Bronchial epithelial cell (primary cell): ENCODE results near the gene MADCAM1. TPM values are rescaled to one million over a fixed set of nuclear protein-coding genes. Genes with fewer than 3 reads are reported as not detected.
A peak's percentile ranks its signal among the peaks of the same experiment; 100 is the strongest.

Experiments used
- DNase-seq: peaks from one replicate; pipeline ENCODE4 v3.0.0-alpha.2; 2010; ENCODE audit warnings: low read depth
- FAIRE-seq: peaks from 2 replicates; lab custom pipeline; 2011; peaks lifted over from hg19 to GRCh38; lab: Jason Lieb, UNC
- H3K27me3 ChIP-seq: 2 replicates; pipeline ENCODE4 v1.5.1; 2011; ENCODE audit warnings: low read length; ENCODE audit not compliant: control insufficient read depth, insufficient read depth
- H3K36me3 ChIP-seq: 2 replicates; pipeline ENCODE4 v1.5.1; 2011; ENCODE audit warnings: low read length; ENCODE audit not compliant: control insufficient read depth, insufficient read depth
- H3K4me3 ChIP-seq: 2 replicates; pipeline ENCODE4 v1.5.1; 2011; ENCODE audit warnings: mild to moderate bottlenecking, low read depth, low read length, control low read depth
- total RNA-seq: library from RNA; depleted of rRNA; stranded (reverse); fragments of >200 nt; gene quantifications from 2 replicates; pipeline ENCODE4 v1.2.1, GENCODE V29; 2014
- TF ChIP-seq, protein P1 (sequence below): IDR thresholded peaks from 2 replicates; pipeline ENCODE4 v1.5.1; 2011; ENCODE audit warnings: mild to moderate bottlenecking, moderate library complexity, low read length, control low read depth, inconsistent platforms; ENCODE audit not compliant: insufficient read depth, severe bottlenecking

MADCAM1 gene
- total RNA-seq, 1 donor from 2014 or later: not detected

DNA sequence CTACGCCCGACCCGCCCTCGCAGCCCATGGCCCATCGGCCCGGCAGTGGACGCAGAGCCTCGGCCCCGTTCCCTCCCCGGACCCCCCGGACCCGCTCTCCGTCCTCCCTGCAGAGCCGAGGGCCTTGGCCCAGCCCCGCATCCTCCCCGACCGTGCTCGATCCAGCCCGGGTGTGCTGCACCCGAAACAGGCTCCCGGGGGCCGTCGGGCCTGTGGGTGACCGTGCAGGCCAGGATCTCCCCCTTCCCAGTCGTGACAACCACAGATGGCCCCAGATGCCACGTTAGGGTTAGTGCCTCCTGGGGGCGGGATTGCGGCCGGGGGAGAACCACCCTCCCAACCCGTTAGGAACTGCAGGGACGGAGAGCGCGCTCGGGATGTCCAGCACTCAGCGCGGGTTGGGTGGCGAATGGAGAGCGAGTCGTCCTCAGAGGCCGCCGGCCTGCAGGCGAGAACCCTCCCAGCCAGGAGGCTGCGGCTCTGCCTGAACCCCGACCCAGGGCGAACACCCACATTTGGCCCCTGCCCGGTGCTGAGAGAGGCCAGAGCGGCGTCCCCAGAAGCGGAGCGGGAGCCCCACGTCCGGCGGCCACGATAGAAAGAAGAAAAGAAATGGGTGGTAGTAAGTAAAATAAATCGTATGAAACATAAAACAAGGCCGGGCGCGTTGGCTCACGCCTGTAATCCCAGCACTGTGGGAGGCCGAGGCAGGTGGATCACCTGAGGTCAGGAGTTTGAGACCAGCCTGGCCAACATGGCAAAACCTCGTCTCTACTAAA, 6.7 kb upstream of the MADCAM1 start:
- TF ChIP-seq, protein P1, sequence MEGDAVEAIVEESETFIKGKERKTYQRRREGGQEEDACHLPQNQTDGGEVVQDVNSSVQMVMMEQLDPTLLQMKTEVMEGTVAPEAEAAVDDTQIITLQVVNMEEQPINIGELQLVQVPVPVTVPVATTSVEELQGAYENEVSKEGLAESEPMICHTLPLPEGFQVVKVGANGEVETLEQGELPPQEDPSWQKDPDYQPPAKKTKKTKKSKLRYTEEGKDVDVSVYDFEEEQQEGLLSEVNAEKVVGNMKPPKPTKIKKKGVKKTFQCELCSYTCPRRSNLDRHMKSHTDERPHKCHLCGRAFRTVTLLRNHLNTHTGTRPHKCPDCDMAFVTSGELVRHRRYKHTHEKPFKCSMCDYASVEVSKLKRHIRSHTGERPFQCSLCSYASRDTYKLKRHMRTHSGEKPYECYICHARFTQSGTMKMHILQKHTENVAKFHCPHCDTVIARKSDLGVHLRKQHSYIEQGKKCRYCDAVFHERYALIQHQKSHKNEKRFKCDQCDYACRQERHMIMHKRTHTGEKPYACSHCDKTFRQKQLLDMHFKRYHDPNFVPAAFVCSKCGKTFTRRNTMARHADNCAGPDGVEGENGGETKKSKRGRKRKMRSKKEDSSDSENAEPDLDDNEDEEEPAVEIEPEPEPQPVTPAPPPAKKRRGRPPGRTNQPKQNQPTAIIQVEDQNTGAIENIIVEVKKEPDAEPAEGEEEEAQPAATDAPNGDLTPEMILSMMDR: peak; percentile 26
- no peak for DNase-seq
- H3K27me3 ChIP-seq: no peaks in the 10 kb centered on the region
- FAIRE-seq: no peak
- H3K36me3 ChIP-seq: no peaks in the 10 kb centered on the region
- H3K4me3 ChIP-seq: peak overlapping the region; percentile 77

DNA sequence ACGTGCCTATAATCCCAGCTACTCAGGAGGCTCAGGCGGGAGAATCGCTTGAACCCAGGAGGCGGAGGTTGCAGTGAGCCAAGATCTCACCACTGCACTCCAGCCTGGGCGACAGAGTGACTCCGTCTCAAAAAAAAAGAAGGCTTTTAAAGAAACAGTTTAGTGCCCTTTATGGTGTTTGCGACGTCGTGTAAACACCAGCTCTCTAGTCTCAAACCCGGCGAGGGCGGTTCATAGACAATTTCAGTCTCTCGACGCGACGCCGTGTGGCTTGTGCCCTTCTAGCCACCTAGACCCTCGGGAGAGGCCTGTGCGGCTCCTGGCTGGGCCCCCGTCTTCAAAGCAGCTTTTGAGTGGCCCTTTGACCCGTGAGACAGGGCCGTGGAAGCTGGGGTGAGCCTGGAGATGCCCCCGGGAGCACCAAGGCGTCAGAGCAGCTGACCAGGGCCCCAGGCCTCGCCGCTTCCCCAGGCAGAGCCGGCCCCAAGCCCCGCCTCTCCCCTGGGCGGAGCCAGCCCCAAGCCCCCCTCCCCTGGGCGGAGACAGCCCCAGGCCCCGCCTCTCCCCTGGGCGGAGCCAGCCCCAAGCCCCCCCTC, 5.0 kb upstream of the MADCAM1 start:
- DNase-seq (no peak), FAIRE-seq (no peak)
- TF ChIP-seq, protein P1: no peak
- H3K27me3 ChIP-seq: no peaks in the 10 kb centered on the region
- H3K4me3 ChIP-seq: no peak overlapping the region
- H3K36me3 ChIP-seq: no peaks in the 10 kb centered on the region

DNA sequence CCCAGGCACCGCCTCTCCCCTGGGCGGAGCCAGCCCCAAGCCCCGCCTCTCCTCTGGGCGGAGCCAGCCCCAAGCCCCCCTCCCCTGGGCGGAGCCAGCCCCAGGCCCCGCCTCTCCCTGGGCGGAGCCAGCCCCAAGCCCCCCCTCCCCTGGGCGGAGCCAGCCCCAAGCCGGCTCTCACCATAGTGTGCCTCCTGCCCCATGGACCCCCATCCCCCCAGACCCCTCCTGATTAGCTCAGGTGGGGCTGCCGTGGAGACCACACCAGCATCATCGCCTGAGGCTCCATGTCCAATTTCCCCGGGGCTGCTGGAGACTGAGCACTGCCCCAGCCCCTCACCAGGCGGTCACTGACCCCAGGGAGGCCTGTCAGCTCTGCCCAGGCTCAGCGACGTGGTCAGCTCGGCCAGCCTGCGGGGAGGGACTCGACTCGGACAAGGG, 4.2 kb upstream of the MADCAM1 start:
- FAIRE-seq: no peak
- Histone ChIP-seq H3K4me3 (no peak overlapping the region), H3K36me3 (no peaks in the 10 kb centered on the region), H3K27me3 (no peaks in the 10 kb centered on the region)
- TF ChIP-seq, protein P1: no peak
- DNase-seq: no peak

DNA sequence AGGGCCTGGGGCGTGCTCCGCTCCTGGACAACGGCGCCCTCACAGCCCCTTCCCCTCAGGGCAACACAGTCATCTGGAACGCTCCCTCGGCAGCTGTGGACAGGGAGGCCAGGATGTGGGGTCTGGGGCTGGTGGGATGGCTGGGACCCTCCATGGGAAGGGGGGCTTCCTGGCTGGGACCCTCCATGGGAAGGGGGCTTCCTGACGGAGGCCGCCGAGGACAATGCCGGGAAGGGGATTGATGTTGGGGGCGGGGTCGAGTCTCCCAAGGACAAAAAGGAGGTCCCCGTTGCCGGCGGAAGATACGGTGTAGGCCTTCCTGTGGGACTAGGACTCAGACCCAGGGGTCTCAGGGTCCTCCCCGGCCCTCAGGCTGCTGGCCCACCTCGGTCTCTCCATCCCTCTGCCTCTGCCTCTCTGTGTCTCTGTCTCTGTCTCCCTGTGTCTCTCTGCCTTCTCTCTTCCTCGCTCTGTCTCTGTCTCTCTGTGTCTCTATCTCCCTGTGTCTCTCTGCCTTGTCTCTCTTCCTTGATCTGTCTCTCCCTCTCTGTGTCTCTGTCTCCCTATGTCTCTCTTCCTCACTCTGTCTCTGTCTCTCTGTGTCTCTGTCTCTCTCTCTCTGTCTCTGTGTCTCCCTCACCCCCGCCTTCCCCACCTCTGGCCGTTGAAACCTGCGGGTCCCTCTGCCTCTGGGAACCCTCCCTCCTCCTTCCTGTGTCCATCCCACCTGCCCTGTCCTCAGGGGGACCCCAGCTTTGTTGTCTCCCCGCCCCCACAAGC, 2.7 kb upstream of the MADCAM1 start:
- H3K36me3 ChIP-seq: no peaks in the 10 kb centered on the region
- FAIRE-seq: no peak
- H3K27me3 ChIP-seq: peaks cover 8% of the 10 kb centered on the region

More for the DNA sequence above, 2.7 kb upstream of the MADCAM1 start:
- DNase-seq: no peak
- TF ChIP-seq, protein P1: no peak
- H3K4me3 ChIP-seq: no peak overlapping the region
